ENCODE data around the gene TPCN2.

DNA sequence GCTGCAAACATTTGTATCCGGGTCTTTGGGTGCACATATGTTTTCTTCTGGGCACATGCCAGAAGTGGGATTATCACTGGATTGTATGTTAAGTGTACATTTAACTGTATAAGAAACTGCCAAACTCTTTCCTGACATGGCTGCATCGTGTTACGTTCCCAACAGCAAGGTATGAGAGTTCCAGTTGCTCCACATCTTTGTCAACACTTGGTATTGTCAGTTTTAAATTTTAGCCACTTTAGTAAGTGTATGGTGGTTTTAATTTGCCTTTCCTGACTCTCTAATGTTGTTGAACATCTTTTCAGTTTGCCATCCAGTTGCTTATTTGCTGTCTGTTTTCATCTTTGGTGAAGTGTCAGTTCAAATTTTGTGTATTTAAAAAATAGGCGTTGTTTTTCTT lies 84.5 kb downstream of the TPCN2 start:
- TF ChIP-seq, protein P1, sequence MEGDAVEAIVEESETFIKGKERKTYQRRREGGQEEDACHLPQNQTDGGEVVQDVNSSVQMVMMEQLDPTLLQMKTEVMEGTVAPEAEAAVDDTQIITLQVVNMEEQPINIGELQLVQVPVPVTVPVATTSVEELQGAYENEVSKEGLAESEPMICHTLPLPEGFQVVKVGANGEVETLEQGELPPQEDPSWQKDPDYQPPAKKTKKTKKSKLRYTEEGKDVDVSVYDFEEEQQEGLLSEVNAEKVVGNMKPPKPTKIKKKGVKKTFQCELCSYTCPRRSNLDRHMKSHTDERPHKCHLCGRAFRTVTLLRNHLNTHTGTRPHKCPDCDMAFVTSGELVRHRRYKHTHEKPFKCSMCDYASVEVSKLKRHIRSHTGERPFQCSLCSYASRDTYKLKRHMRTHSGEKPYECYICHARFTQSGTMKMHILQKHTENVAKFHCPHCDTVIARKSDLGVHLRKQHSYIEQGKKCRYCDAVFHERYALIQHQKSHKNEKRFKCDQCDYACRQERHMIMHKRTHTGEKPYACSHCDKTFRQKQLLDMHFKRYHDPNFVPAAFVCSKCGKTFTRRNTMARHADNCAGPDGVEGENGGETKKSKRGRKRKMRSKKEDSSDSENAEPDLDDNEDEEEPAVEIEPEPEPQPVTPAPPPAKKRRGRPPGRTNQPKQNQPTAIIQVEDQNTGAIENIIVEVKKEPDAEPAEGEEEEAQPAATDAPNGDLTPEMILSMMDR (IDR thresholded peaks at IDR 0.05) = no peak
- TF ChIP-seq POLR2A (IDR thresholded peaks at IDR 0.05) = no peak

All from heart left ventricle (tissue), 13 donors.